ENCODE results near the gene SOBP.
"Not testable (repeated sequence)": the region's sequence is repeated elsewhere in the genome, so short reads cannot be mapped to it uniquely, and the experiment has no call there.

The SOBP gene

GRCh38 chr6:107460083-107460631 lies 29.8 kb upstream of the SOBP start:
- Histone ChIP-seq H3K4me3 (ENCODE audit: low read length) (peak overlapping the region; percentile 98), H3K4me1 (ENCODE audit: control insufficient read depth, insufficient read depth, low read length) (peaks cover 2% of the 10 kb centered on the region), H3K27me3 (ENCODE audit: control insufficient read depth, insufficient read depth, low read length) (no peaks in the 10 kb centered on the region), H3K9ac (ENCODE audit: low read length) (peak overlapping the region; percentile 87), H3K36me3 (ENCODE audit: control insufficient read depth, insufficient read depth, low read length) (peaks cover 3% of the 10 kb centered on the region), H3K27ac (ENCODE audit: low read depth, low read length) (peak overlapping the region; percentile 87)

- no peak overlapping the region for H3K9ac ChIP-seq (ENCODE audit: low read length)
- H3K36me3 ChIP-seq (ENCODE audit: control insufficient read depth, insufficient read depth, low read length), result no peaks in the 10 kb centered on the region
- no peaks in the 10 kb centered on the region for H3K27me3 ChIP-seq (ENCODE audit: control insufficient read depth, insufficient read depth, low read length)
- no peak overlapping the region for H3K27ac ChIP-seq (ENCODE audit: low read depth, low read length)
- H3K4me3 ChIP-seq (ENCODE audit: low read length), result no peak overlapping the region
- H3K4me1 ChIP-seq (ENCODE audit: control insufficient read depth, insufficient read depth, low read length), result no peaks in the 10 kb centered on the region
These were observed 23.9 kb upstream of the SOBP start for GRCh38 chr6:107466062-107466461.

- H3K36me3 ChIP-seq (ENCODE audit: control insufficient read depth, insufficient read depth, low read length), result no peaks in the 10 kb centered on the region
- no peak overlapping the region for H3K27ac ChIP-seq (ENCODE audit: low read depth, low read length)
- H3K4me3 ChIP-seq (ENCODE audit: low read length), result no peak overlapping the region
- no peaks in the 10 kb centered on the region for H3K4me1 ChIP-seq (ENCODE audit: control insufficient read depth, insufficient read depth, low read length)
- H3K27me3 ChIP-seq (ENCODE audit: control insufficient read depth, insufficient read depth, low read length), result no peaks in the 10 kb centered on the region
- H3K9ac ChIP-seq (ENCODE audit: low read length), result no peak overlapping the region
These were observed 19.6 kb upstream of the SOBP start for GRCh38 chr6:107470364-107470763.

- Histone ChIP-seq H3K27me3 (ENCODE audit: control insufficient read depth, insufficient read depth, low read length) (no peaks in the 10 kb centered on the region), H3K9ac (ENCODE audit: low read length) (no peak overlapping the region), H3K27ac (ENCODE audit: low read depth, low read length) (no peak overlapping the region), H3K36me3 (ENCODE audit: control insufficient read depth, insufficient read depth, low read length) (no peaks in the 10 kb centered on the region), H3K4me1 (ENCODE audit: control insufficient read depth, insufficient read depth, low read length) (no peaks in the 10 kb centered on the region), H3K4me3 (ENCODE audit: low read length) (no peak overlapping the region)
These were observed 16.3 kb upstream of the SOBP start for GRCh38 chr6:107473660-107474059.

- H3K4me1 ChIP-seq (ENCODE audit: control insufficient read depth, insufficient read depth, low read length); H3K27me3 ChIP-seq (ENCODE audit: control insufficient read depth, insufficient read depth, low read length); H3K27ac ChIP-seq (ENCODE audit: low read depth, low read length); H3K9ac ChIP-seq (ENCODE audit: low read length); H3K4me3 ChIP-seq (ENCODE audit: low read length); H3K36me3 ChIP-seq (ENCODE audit: control insufficient read depth, insufficient read depth, low read length): not testable (repeated sequence)
These were observed 14.6 kb upstream of the SOBP start for GRCh38 chr6:107475360-107475759.

GRCh38 chr6:107475826-107476225 lies 14.1 kb upstream of the SOBP start:
- not testable (repeated sequence) for H3K27me3 ChIP-seq (ENCODE audit: control insufficient read depth, insufficient read depth, low read length); H3K4me1 ChIP-seq (ENCODE audit: control insufficient read depth, insufficient read depth, low read length); H3K27ac ChIP-seq (ENCODE audit: low read depth, low read length); H3K4me3 ChIP-seq (ENCODE audit: low read length); H3K9ac ChIP-seq (ENCODE audit: low read length); H3K36me3 ChIP-seq (ENCODE audit: control insufficient read depth, insufficient read depth, low read length)

GRCh38 chr6:107479089-107479690 lies 10.7 kb upstream of the SOBP start:
- Histone ChIP-seq H3K4me1 (ENCODE audit: control insufficient read depth, insufficient read depth, low read length) (no peaks in the 10 kb centered on the region), H3K9ac (ENCODE audit: low read length) (no peak overlapping the region)

GRCh38 chr6:107485157-107485556 lies 4.8 kb upstream of the SOBP start:
- Histone ChIP-seq H3K9ac (ENCODE audit: low read length) (no peak overlapping the region), H3K36me3 (ENCODE audit: control insufficient read depth, insufficient read depth, low read length) (no peaks in the 10 kb centered on the region), H3K27me3 (ENCODE audit: control insufficient read depth, insufficient read depth, low read length) (peaks cover 5% of the 10 kb centered on the region), H3K4me3 (ENCODE audit: low read length) (no peak overlapping the region), H3K27ac (ENCODE audit: low read depth, low read length) (no peak overlapping the region), H3K4me1 (ENCODE audit: control insufficient read depth, insufficient read depth, low read length) (no peaks in the 10 kb centered on the region)

More at GRCh38 chr6:107479089-107479690, 10.7 kb upstream of the SOBP start:
- Histone ChIP-seq H3K27me3 (ENCODE audit: control insufficient read depth, insufficient read depth, low read length) (no peaks in the 10 kb centered on the region), H3K36me3 (ENCODE audit: control insufficient read depth, insufficient read depth, low read length) (no peaks in the 10 kb centered on the region), H3K4me3 (ENCODE audit: low read length) (no peak overlapping the region), H3K27ac (ENCODE audit: low read depth, low read length) (no peak overlapping the region)

- Histone ChIP-seq H3K27ac (ENCODE audit: low read depth, low read length) (peak overlapping the region; percentile 45), H3K4me3 (ENCODE audit: low read length) (peak overlapping the region; percentile 83), H3K27me3 (ENCODE audit: control insufficient read depth, insufficient read depth, low read length) (peaks cover 13% of the 10 kb centered on the region), H3K4me1 (ENCODE audit: control insufficient read depth, insufficient read depth, low read length) (peaks cover 10% of the 10 kb centered on the region), H3K9ac (ENCODE audit: low read length) (peak overlapping the region; percentile 62), H3K36me3 (ENCODE audit: control insufficient read depth, insufficient read depth, low read length) (no peaks in the 10 kb centered on the region)
These were observed 1.6 kb upstream of the SOBP start for GRCh38 chr6:107488174-107488874.

GRCh38 chr6:107488875-107489635 lies 862 bp upstream of the SOBP start:
- peak overlapping the region; percentile 62 for H3K9ac ChIP-seq (ENCODE audit: low read length)
- H3K4me1 ChIP-seq (ENCODE audit: control insufficient read depth, insufficient read depth, low read length), result peaks cover 15% of the 10 kb centered on the region
- peaks cover 13% of the 10 kb centered on the region for H3K27me3 ChIP-seq (ENCODE audit: control insufficient read depth, insufficient read depth, low read length)
- peak overlapping the region; percentile 74 for H3K27ac ChIP-seq (ENCODE audit: low read depth, low read length)
- no peaks in the 10 kb centered on the region for H3K36me3 ChIP-seq (ENCODE audit: control insufficient read depth, insufficient read depth, low read length)
- H3K4me3 ChIP-seq (ENCODE audit: low read length), result peak overlapping the region; percentile 83

GRCh38 chr6:107490566-107491137 lies 735 bp downstream of the SOBP start:
- Histone ChIP-seq H3K4me1 (ENCODE audit: control insufficient read depth, insufficient read depth, low read length) (peaks cover 26% of the 10 kb centered on the region), H3K36me3 (ENCODE audit: control insufficient read depth, insufficient read depth, low read length) (no peaks in the 10 kb centered on the region), H3K9ac (ENCODE audit: low read length) (peak overlapping the region; percentile 47), H3K27ac (ENCODE audit: low read depth, low read length) (peak overlapping the region; percentile 77), H3K27me3 (ENCODE audit: control insufficient read depth, insufficient read depth, low read length) (peaks cover 13% of the 10 kb centered on the region), H3K4me3 (ENCODE audit: low read length) (peak overlapping the region; percentile 88)

- Histone ChIP-seq H3K36me3 (ENCODE audit: control insufficient read depth, insufficient read depth, low read length) (no peaks in the 10 kb centered on the region), H3K27ac (ENCODE audit: low read depth, low read length) (peak overlapping the region; percentile 77), H3K9ac (ENCODE audit: low read length) (no peak overlapping the region), H3K4me1 (ENCODE audit: control insufficient read depth, insufficient read depth, low read length) (peaks cover 31% of the 10 kb centered on the region), H3K27me3 (ENCODE audit: control insufficient read depth, insufficient read depth, low read length) (peaks cover 13% of the 10 kb centered on the region), H3K4me3 (ENCODE audit: low read length) (peak overlapping the region; percentile 88)
These were observed 1.3 kb downstream of the SOBP start for GRCh38 chr6:107491138-107491609.

Data from rectal smooth muscle tissue (tissue), 1 donor.